Measurements from ENCODE around the gene RABEPK.

RABEPK gene

DNA sequence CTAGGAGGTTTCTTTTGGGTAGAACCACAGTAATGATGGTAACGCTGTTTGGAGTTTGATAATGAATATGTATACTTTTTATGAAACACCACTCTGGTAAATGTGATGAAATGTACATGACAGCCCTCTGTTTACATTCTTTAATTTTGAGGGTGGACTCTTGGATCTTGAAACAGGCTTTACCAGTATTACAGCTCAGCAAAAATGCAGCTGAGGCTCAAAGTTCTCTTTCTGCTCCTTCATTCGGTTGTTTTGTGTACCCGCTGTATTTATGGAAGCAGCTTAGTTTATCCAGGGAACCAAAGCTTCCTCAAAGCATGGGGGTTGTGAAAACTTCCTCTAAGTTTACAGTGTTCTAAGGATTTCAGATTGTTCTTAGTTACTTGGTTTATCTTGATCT lies 72.4 kb downstream of the RABEPK start:
- peaks cover 99% of the 10 kb centered on the region for H3K79me2 ChIP-seq (ENCODE audit: insufficient read depth, low read length)
- H3K4me2 ChIP-seq (ENCODE audit: low read depth, low read length, poor library complexity, severe bottlenecking): no peak overlapping the region
- peaks cover 40% of the 10 kb centered on the region for H4K20me1 ChIP-seq (ENCODE audit: insufficient read depth, low read length, poor library complexity, severe bottlenecking)
- no peaks in the 10 kb centered on the region for H3K9me3 ChIP-seq (ENCODE audit: insufficient read depth, low read depth, low read length)
- no peak for TF ChIP-seq EZH2phosphoT487 (IDR thresholded peaks at IDR 0.05; ENCODE audit: borderline replicate concordance)
- TF ChIP-seq, protein P1, sequence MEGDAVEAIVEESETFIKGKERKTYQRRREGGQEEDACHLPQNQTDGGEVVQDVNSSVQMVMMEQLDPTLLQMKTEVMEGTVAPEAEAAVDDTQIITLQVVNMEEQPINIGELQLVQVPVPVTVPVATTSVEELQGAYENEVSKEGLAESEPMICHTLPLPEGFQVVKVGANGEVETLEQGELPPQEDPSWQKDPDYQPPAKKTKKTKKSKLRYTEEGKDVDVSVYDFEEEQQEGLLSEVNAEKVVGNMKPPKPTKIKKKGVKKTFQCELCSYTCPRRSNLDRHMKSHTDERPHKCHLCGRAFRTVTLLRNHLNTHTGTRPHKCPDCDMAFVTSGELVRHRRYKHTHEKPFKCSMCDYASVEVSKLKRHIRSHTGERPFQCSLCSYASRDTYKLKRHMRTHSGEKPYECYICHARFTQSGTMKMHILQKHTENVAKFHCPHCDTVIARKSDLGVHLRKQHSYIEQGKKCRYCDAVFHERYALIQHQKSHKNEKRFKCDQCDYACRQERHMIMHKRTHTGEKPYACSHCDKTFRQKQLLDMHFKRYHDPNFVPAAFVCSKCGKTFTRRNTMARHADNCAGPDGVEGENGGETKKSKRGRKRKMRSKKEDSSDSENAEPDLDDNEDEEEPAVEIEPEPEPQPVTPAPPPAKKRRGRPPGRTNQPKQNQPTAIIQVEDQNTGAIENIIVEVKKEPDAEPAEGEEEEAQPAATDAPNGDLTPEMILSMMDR (conservative IDR thresholded peaks at IDR 0.05; ENCODE audit: low read length): no peak
- no peaks in the 10 kb centered on the region; the same call in 1 of the 2 replicates for H3F3A ChIP-seq (ENCODE audit: low read depth)
- H3K9ac ChIP-seq (ENCODE audit: low read depth, low read length, poor library complexity, severe bottlenecking): no peak overlapping the region
- no peaks in the 10 kb centered on the region for H3K9me2 ChIP-seq (replicated peaks; ENCODE audit: low read depth, low read length)
- no peaks in the 10 kb centered on the region for H3K27me3 ChIP-seq (ENCODE audit: insufficient read depth, low read length, poor library complexity, severe bottlenecking)
- no peak overlapping the region for H3K4me3 ChIP-seq (ENCODE audit: low read length, poor library complexity, severe bottlenecking)
- peaks cover 12% of the 10 kb centered on the region for H3K4me1 ChIP-seq (ENCODE audit: insufficient read depth, low read length, poor library complexity, severe bottlenecking)
- no peak overlapping the region for H2AFZ ChIP-seq (ENCODE audit: low read length)
- no peaks in the 10 kb centered on the region for H3K36me3 ChIP-seq (ENCODE audit: insufficient read depth, low read length)

DNA sequence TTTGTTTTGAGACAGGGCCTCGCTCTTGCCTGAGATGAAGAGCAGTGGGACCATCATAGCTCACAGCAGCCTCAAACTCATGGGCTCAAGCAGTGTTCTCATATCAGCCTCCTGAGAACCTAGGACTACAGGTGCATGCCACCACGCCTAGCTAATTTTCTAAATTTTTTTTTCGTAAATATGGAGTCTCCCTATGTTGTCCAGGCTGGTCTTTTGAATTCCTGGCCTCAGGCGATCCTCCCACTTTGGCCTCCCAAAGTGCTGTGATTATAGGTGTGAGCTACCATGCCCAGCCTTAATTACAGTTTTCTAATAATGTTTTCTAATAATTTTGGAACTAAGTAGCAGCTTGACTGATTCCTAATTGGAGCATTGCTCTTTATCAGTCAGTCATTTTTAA lies 76.4 kb downstream of the RABEPK start:
- Histone ChIP-seq H3F3A (ENCODE audit: low read depth) (no peaks in the 10 kb centered on the region), H3K4me3 (ENCODE audit: low read length, poor library complexity, severe bottlenecking) (no peak overlapping the region), H4K20me1 (ENCODE audit: insufficient read depth, low read length, poor library complexity, severe bottlenecking) (peaks cover 28% of the 10 kb centered on the region), H3K9me2 (replicated peaks; ENCODE audit: low read depth, low read length) (no peaks in the 10 kb centered on the region), H3K4me1 (ENCODE audit: insufficient read depth, low read length, poor library complexity, severe bottlenecking) (peaks cover 8% of the 10 kb centered on the region), H3K79me2 (ENCODE audit: insufficient read depth, low read length) (peaks cover 96% of the 10 kb centered on the region), H2AFZ (ENCODE audit: low read length) (no peak overlapping the region), H3K4me2 (ENCODE audit: low read depth, low read length, poor library complexity, severe bottlenecking) (no peak overlapping the region), H3K36me3 (ENCODE audit: insufficient read depth, low read length) (no peaks in the 10 kb centered on the region), H3K27me3 (ENCODE audit: insufficient read depth, low read length, poor library complexity, severe bottlenecking) (no peaks in the 10 kb centered on the region), H3K9me3 (ENCODE audit: insufficient read depth, low read depth, low read length) (no peaks in the 10 kb centered on the region), H3K9ac (ENCODE audit: low read depth, low read length, poor library complexity, severe bottlenecking) (no peak overlapping the region)
- TF ChIP-seq, protein P1 (conservative IDR thresholded peaks at IDR 0.05; ENCODE audit: low read length): no peak
- no peak for TF ChIP-seq EZH2phosphoT487 (IDR thresholded peaks at IDR 0.05; ENCODE audit: borderline replicate concordance)

DNA sequence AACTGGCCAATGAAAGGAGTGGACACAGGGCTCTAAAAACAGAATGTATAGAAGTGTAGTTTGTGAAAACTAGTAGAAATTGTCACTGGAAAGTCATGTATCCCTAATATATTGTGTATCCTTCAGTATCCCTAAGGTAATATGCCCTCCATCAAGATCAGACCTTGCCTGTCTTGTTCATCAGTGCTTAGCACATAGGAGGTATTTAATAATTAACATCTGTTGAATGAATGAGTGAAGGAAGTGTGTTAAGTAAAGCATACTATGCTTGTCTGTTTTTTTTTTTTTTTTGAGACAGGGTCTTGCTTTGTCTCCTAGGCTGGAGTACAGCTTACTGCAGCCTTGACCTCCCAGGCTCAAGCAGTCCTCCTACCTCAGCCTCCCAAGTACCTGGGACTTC lies 77.1 kb downstream of the RABEPK start:
- no peak for TF ChIP-seq EZH2phosphoT487 (IDR thresholded peaks at IDR 0.05; ENCODE audit: borderline replicate concordance)
- TF ChIP-seq, protein P1 (conservative IDR thresholded peaks at IDR 0.05; ENCODE audit: low read length): no peak
- Histone ChIP-seq H3K4me1 (ENCODE audit: insufficient read depth, low read length, poor library complexity, severe bottlenecking) (peaks cover 8% of the 10 kb centered on the region), H3F3A (ENCODE audit: low read depth) (no peaks in the 10 kb centered on the region), H3K9me2 (replicated peaks; ENCODE audit: low read depth, low read length) (no peaks in the 10 kb centered on the region), H3K4me3 (ENCODE audit: low read length, poor library complexity, severe bottlenecking) (no peak overlapping the region), H3K4me2 (ENCODE audit: low read depth, low read length, poor library complexity, severe bottlenecking) (no peak overlapping the region), H2AFZ (ENCODE audit: low read length) (no peak overlapping the region), H3K79me2 (ENCODE audit: insufficient read depth, low read length) (peaks cover 92% of the 10 kb centered on the region), H3K27me3 (ENCODE audit: insufficient read depth, low read length, poor library complexity, severe bottlenecking) (no peaks in the 10 kb centered on the region), H3K36me3 (ENCODE audit: insufficient read depth, low read length) (no peaks in the 10 kb centered on the region), H4K20me1 (ENCODE audit: insufficient read depth, low read length, poor library complexity, severe bottlenecking) (peaks cover 25% of the 10 kb centered on the region), H3K9me3 (ENCODE audit: insufficient read depth, low read depth, low read length) (no peaks in the 10 kb centered on the region), H3K9ac (ENCODE audit: low read depth, low read length, poor library complexity, severe bottlenecking) (no peak overlapping the region)

Data from Loucy (cell line).